ENCODE data around the gene THRA. TPM values are rescaled to one million over a fixed set of nuclear protein-coding genes. Genes with fewer than 3 reads are reported as not detected.

The THRA gene
- total RNA-seq = 9.9 TPM
- 14.3 TPM for polyA plus RNA-seq
- long read RNA-seq, donor 1 = 0 reads
- long read RNA-seq, donor 2 = 0 reads
- long read RNA-seq, donor 3, partial matches to known transcripts = 0 of 3 reads
- long read RNA-seq, donor 3, other reads (novel, unspliced or antisense) = 0 of 3 reads
- long read RNA-seq, donor 4 = 0 reads
- long read RNA-seq, donor 5, full-length matches to known transcripts = 3 of 3 reads
- long read RNA-seq, donor 5, partial matches to known transcripts = 0 of 3 reads
- long read RNA-seq, donor 5, other reads (novel, unspliced or antisense) = 0 of 3 reads
- long read RNA-seq, donor 6, full-length matches to known transcripts = 10 of 10 reads
- long read RNA-seq, donor 6, partial matches to known transcripts = 0 of 10 reads
- long read RNA-seq, donor 6, other reads (novel, unspliced or antisense) = 0 of 10 reads
- long read RNA-seq, donor 7, partial matches to known transcripts = 0 of 1 reads
- long read RNA-seq, donor 7, other reads (novel, unspliced or antisense) = 0 of 1 reads
- long read RNA-seq, donor 8, full-length matches to known transcripts = 2 of 2 reads
- long read RNA-seq, donor 8, partial matches to known transcripts = 0 of 2 reads
- long read RNA-seq, donor 8, other reads (novel, unspliced or antisense) = 0 of 2 reads
- long read RNA-seq, donor 9 = 0 reads
- long read RNA-seq, donor 10, partial matches to known transcripts = 0 of 1 reads
- long read RNA-seq, donor 10, other reads (novel, unspliced or antisense) = 0 of 1 reads

GRCh38 chr17:40062329-40063186 is at the start of gene THRA:
Gene THRA, plus strand, starts transcription at chr17:40062965. Its CDS starts 11,524 bp downstream, at chr17:40074489.
- peak within 1 kb of the TSS; percentile 68 to 75 for H3K27ac ChIP-seq (ENCODE audit: low read depth in 1 of 2, low read length in 1 of 2)
- H3K9me3 ChIP-seq (ENCODE audit: control insufficient read depth in 2 of 2, insufficient read depth in 1 of 2, low read length in 1 of 2) = no peaks in the 10 kb centered on the region
- peaks cover 0 to 21% of the 10 kb centered on the region in 2 donors for H3K27me3 ChIP-seq (ENCODE audit: control insufficient read depth in 2 of 2, insufficient read depth in 1 of 2, low read length in 1 of 2)
- DNase-seq (ENCODE audit: low read depth in 6 of 9, low spot score in 9 of 9) = peak in 3 of 9 donors; percentile 61 to 80 (median 74)
- no peaks in the 10 kb centered on the region for H3K36me3 ChIP-seq (ENCODE audit: control insufficient read depth in 2 of 2, insufficient read depth in 2 of 2, low read length in 1 of 2)
- peaks cover 10 to 54% of the 10 kb centered on the region in 2 donors for H3K4me1 ChIP-seq (ENCODE audit: control insufficient read depth in 2 of 2, insufficient read depth in 2 of 2, low read length in 2 of 2)
- WGBS = 1% methylated on average over 82 of the region's 83 CpGs
- peak within 1 kb of the TSS; percentile 88 to 94 for H3K4me3 ChIP-seq (ENCODE audit: low read length in 2 of 2)

- Histone ChIP-seq H3K27me3 (ENCODE audit: control insufficient read depth in 2 of 2, insufficient read depth in 1 of 2, low read length in 1 of 2) (peaks cover 0 to 17% of the 10 kb centered on the region in 2 donors), H3K27ac (ENCODE audit: low read depth in 1 of 2, low read length in 1 of 2) (no peak overlapping the region), H3K4me3 (ENCODE audit: low read length in 2 of 2) (no peak overlapping the region), H3K4me1 (ENCODE audit: control insufficient read depth in 2 of 2, insufficient read depth in 2 of 2, low read length in 2 of 2) (peaks cover 0 to 7% of the 10 kb centered on the region in 2 donors), H3K9me3 (ENCODE audit: control insufficient read depth in 2 of 2, insufficient read depth in 1 of 2, low read length in 1 of 2) (no peaks in the 10 kb centered on the region), H3K36me3 (ENCODE audit: control insufficient read depth in 2 of 2, insufficient read depth in 2 of 2, low read length in 1 of 2) (peaks cover 7 to 22% of the 10 kb centered on the region in 2 donors)
- WGBS = 81% methylated on average over 18 of the region's 18 CpGs
- no peak for DNase-seq (ENCODE audit: low read depth in 6 of 9, low spot score in 9 of 9)
Observed at GRCh38 chr17:40014375-40014980, 48.3 kb upstream of the THRA start.

- H3K4me3 ChIP-seq (ENCODE audit: low read length in 2 of 2) = no peak within 1 kb of the TSS
- 62% methylated on average over 20 of the region's 20 CpGs for WGBS
- H3K9me3 ChIP-seq (ENCODE audit: control insufficient read depth in 2 of 2, insufficient read depth in 1 of 2, low read length in 1 of 2) = no peaks in the 10 kb centered on the region
- no peak for DNase-seq (ENCODE audit: low read depth in 6 of 9, low spot score in 9 of 9)
- no peak within 1 kb of the TSS for H3K27ac ChIP-seq (ENCODE audit: low read depth in 1 of 2, low read length in 1 of 2)
- H3K36me3 ChIP-seq (ENCODE audit: control insufficient read depth in 2 of 2, insufficient read depth in 2 of 2, low read length in 1 of 2) = peaks cover 15 to 31% of the 10 kb centered on the region in 2 donors
- H3K27me3 ChIP-seq (ENCODE audit: control insufficient read depth in 2 of 2, insufficient read depth in 1 of 2, low read length in 1 of 2) = peaks cover 0 to 17% of the 10 kb centered on the region in 2 donors
- H3K4me1 ChIP-seq (ENCODE audit: control insufficient read depth in 2 of 2, insufficient read depth in 2 of 2, low read length in 2 of 2) = peaks cover 0 to 4% of the 10 kb centered on the region in 2 donors
Observed at GRCh38 chr17:40015005-40015997, 47.5 kb upstream of the THRA start, which contains the start of gene CSF3. Gene CSF3, plus strand, starts transcription at chr17:40015440. Its CDS starts 35 bp downstream, at chr17:40015475.

GRCh38 chr17:40015998-40016985 is 46.5 kb upstream of the THRA start:
- 90% methylated on average over 26 of the region's 26 CpGs for WGBS
- H3K9me3 ChIP-seq (ENCODE audit: control insufficient read depth in 2 of 2, insufficient read depth in 1 of 2, low read length in 1 of 2) = no peaks in the 10 kb centered on the region
- H3K27ac ChIP-seq (ENCODE audit: low read depth in 1 of 2, low read length in 1 of 2) = no peak overlapping the region
- no peak overlapping the region for H3K4me3 ChIP-seq (ENCODE audit: low read length in 2 of 2)
- H3K27me3 ChIP-seq (ENCODE audit: control insufficient read depth in 2 of 2, insufficient read depth in 1 of 2, low read length in 1 of 2) = peaks cover 0 to 17% of the 10 kb centered on the region in 2 donors
- H3K4me1 ChIP-seq (ENCODE audit: control insufficient read depth in 2 of 2, insufficient read depth in 2 of 2, low read length in 2 of 2) = peaks cover 0 to 3% of the 10 kb centered on the region in 2 donors
- no peak for DNase-seq (ENCODE audit: low read depth in 6 of 9, low spot score in 9 of 9)
- H3K36me3 ChIP-seq (ENCODE audit: control insufficient read depth in 2 of 2, insufficient read depth in 2 of 2, low read length in 1 of 2) = peaks cover 18 to 39% of the 10 kb centered on the region in 2 donors

- no peaks in the 10 kb centered on the region for H3K9me3 ChIP-seq (ENCODE audit: control insufficient read depth in 2 of 2, insufficient read depth in 1 of 2, low read length in 1 of 2)
- H3K4me1 ChIP-seq (ENCODE audit: control insufficient read depth in 2 of 2, insufficient read depth in 2 of 2, low read length in 2 of 2) = peaks cover 0 to 3% of the 10 kb centered on the region in 2 donors
- no peak for DNase-seq (ENCODE audit: low read depth in 6 of 9, low spot score in 9 of 9)
- H3K4me3 ChIP-seq (ENCODE audit: low read length in 2 of 2) = no peak overlapping the region
- 84% methylated on average over 15 of the region's 15 CpGs for WGBS
- no peak overlapping the region for H3K27ac ChIP-seq (ENCODE audit: low read depth in 1 of 2, low read length in 1 of 2)
- H3K27me3 ChIP-seq (ENCODE audit: control insufficient read depth in 2 of 2, insufficient read depth in 1 of 2, low read length in 1 of 2) = peaks cover 0 to 17% of the 10 kb centered on the region in 2 donors
- H3K36me3 ChIP-seq (ENCODE audit: control insufficient read depth in 2 of 2, insufficient read depth in 2 of 2, low read length in 1 of 2) = peaks cover 31 to 52% of the 10 kb centered on the region in 2 donors
Observed at GRCh38 chr17:40017422-40018080, 45.2 kb upstream of the THRA start.

GRCh38 chr17:40018211-40019121 is 44.3 kb upstream of the THRA start:
- no peak for DNase-seq (ENCODE audit: low read depth in 6 of 9, low spot score in 9 of 9)
- Histone ChIP-seq H3K27me3 (ENCODE audit: control insufficient read depth in 2 of 2, insufficient read depth in 1 of 2, low read length in 1 of 2) (peaks cover 0 to 13% of the 10 kb centered on the region in 2 donors), H3K27ac (ENCODE audit: low read depth in 1 of 2, low read length in 1 of 2) (no peak overlapping the region), H3K4me1 (ENCODE audit: control insufficient read depth in 2 of 2, insufficient read depth in 2 of 2, low read length in 2 of 2) (peaks cover 0 to 2% of the 10 kb centered on the region in 2 donors), H3K9me3 (ENCODE audit: control insufficient read depth in 2 of 2, insufficient read depth in 1 of 2, low read length in 1 of 2) (no peaks in the 10 kb centered on the region), H3K36me3 (ENCODE audit: control insufficient read depth in 2 of 2, insufficient read depth in 2 of 2, low read length in 1 of 2) (peaks cover 40 to 61% of the 10 kb centered on the region in 2 donors), H3K4me3 (ENCODE audit: low read length in 2 of 2) (no peak overlapping the region)
- 88% methylated on average over 15 of the region's 15 CpGs for WGBS
